GM12878 (cell line): ENCODE measurements around the gene PIK3C2B. TPM values are rescaled to one million over a fixed set of nuclear protein-coding genes. Genes with fewer than 3 reads are reported as not detected.
A peak's percentile ranks its signal among the peaks of the same experiment; 100 is the strongest.

Experiments
- ASH2L ChIP-seq: fragments of 300-600, 200-600 bp; sonication (generic); IDR thresholded peaks from 2 replicates; pipeline ENCODE4 v1.6.1; 2017; ENCODE audit warnings: low read depth, mild to moderate bottlenecking, borderline replicate concordance
- BACH1 ChIP-seq: fragments of 450-650 bp; IDR thresholded peaks from 2 replicates; pipeline ENCODE4 v1.6.1; 2017; ENCODE audit warnings: mild to moderate bottlenecking, borderline replicate concordance
- CEBPB ChIP-seq, 2 experiments: fragments of 150-350 bp in 1 of 2; IDR thresholded peaks; 2 replicates each; pipeline ENCODE4 v1.6.1; 2012 to 2014; ENCODE audit warnings: low read depth in 2 of 2, low read length in 2 of 2, borderline replicate concordance in 1 of 2, inconsistent platforms in 1 of 2
- E2F8 ChIP-seq: fragments of 450-650 bp; IDR thresholded peaks from 2 replicates; pipeline ENCODE4 v1.6.1; 2018; ENCODE audit warnings: mild to moderate bottlenecking, low read depth, moderate library complexity; ENCODE audit not compliant: partially characterized antibody
- FOXM1 ChIP-seq: IDR thresholded peaks from 2 replicates; pipeline ENCODE4 v1.6.1; 2012; ENCODE audit warnings: low read depth, mild to moderate bottlenecking, inconsistent platforms, low read length, moderate library complexity
- GABPA ChIP-seq: IDR thresholded peaks from 2 replicates; pipeline ENCODE4 v1.6.1; 2014; ENCODE audit warnings: antibody characterized with exemption, low read depth, mild to moderate bottlenecking, inconsistent platforms
- HDAC2 ChIP-seq: fragments of 200-600 bp; sonication (generic); IDR thresholded peaks from 2 replicates; pipeline ENCODE4 v1.6.1; 2017
- HDGF ChIP-seq: fragments of 450-650 bp; IDR thresholded peaks from 2 replicates; pipeline ENCODE4 v1.6.1; 2016; ENCODE audit warnings: antibody characterized with exemption
- JUND ChIP-seq: IDR thresholded peaks from 2 replicates; pipeline ENCODE4 v1.6.1; 2012; ENCODE audit warnings: low read depth, mild to moderate bottlenecking, low read length, improper control_type of control experiment, moderate library complexity
- KDM1A ChIP-seq: fragments of 200-600 bp; sonication (generic); IDR thresholded peaks from 2 replicates; pipeline ENCODE4 v1.6.1; 2016; ENCODE audit warnings: borderline replicate concordance
- MAX ChIP-seq: IDR thresholded peaks from 2 replicates; pipeline ENCODE4 v1.6.1; 2012; ENCODE audit warnings: low read depth, low read length, improper control_type of control experiment
- MEF2A ChIP-seq: IDR thresholded peaks from 2 replicates; pipeline ENCODE4 v1.6.1; 2011; ENCODE audit warnings: low read depth, mild to moderate bottlenecking, low read length, moderate library complexity; ENCODE audit not compliant: insufficient read depth
- MYB ChIP-seq: fragments of 150-350 bp; IDR thresholded peaks from 2 replicates; pipeline ENCODE4 v1.6.1; 2014; ENCODE audit warnings: mild to moderate bottlenecking, low read depth, low read length, borderline replicate concordance
- PKNOX1 ChIP-seq: fragments of 450-650 bp; IDR thresholded peaks from 2 replicates; pipeline ENCODE4 v1.6.1; 2016; ENCODE audit warnings: mild to moderate bottlenecking
- RCOR1 ChIP-seq: conservative IDR thresholded peaks from 2 replicates; pipeline ENCODE4 v1.6.1; 2012; ENCODE audit warnings: low read depth, low read length, improper control_type of control experiment
- RFX5 ChIP-seq: IDR thresholded peaks from 2 replicates; pipeline ENCODE4 v1.6.1; 2011; ENCODE audit warnings: low read depth, low read length, improper control_type of control experiment
- RUNX3 ChIP-seq: IDR thresholded peaks from 2 replicates; pipeline ENCODE4 v1.6.1; 2012; ENCODE audit warnings: low read length, inconsistent platforms
- SMARCA5 ChIP-seq: fragments of 450-650 bp; IDR thresholded peaks from 2 replicates; pipeline ENCODE4 v1.6.1; 2017; ENCODE audit warnings: mild to moderate bottlenecking
- SRF ChIP-seq, 2 experiments: IDR thresholded peaks; 2 replicates each; pipeline ENCODE4 v1.6.1; 2011; ENCODE audit warnings: low read depth in 2 of 2, low read length in 2 of 2, mild to moderate bottlenecking in 1 of 2, moderate library complexity in 1 of 2
- ZBTB11 ChIP-seq: fragments of 450-650 bp; formaldehyde crosslinking; IDR thresholded peaks from 2 replicates; pipeline ENCODE4 v1.5.0; 2022; ENCODE audit warnings: mild to moderate bottlenecking, missing genetic modification characterization
- polyA plus RNA-seq, 11 experiments: library from polyadenylated mRNA; depleted of rRNA in 4 of 11; unstranded in 6 of 11; stranded (reverse) in 5 of 11; fragments of >200 nt; fragmentation: Nextera tagmentation in 4 of 11; fragmentation: Illumina TruSeq in 1 of 11; extraction: Ambion mirVana in 4 of 11; extraction: Trizol in 1 of 11; gene quantifications; 1 replicate in 1 of 11; 2 replicates in 10 of 11; pipeline versions ENCODE4 v1.2.1 to v1.2.3, GENCODE V29; 2011 to 2016; ENCODE audit warnings: inconsistent platforms in 2 of 11, missing spikeins in 2 of 11, low read depth in 1 of 11
- total RNA-seq, 4 experiments: library from RNA; depleted of rRNA in 3 of 4; stranded (reverse); fragments of >200 nt in 3 of 4; fragmentation: Illumina TruSeq in 1 of 4; extraction: Trizol in 1 of 4; gene quantifications; 2 replicates each; pipeline versions ENCODE4 v1.2.1 to v1.2.3, GENCODE V29; 2013 to 2021

The PIK3C2B gene
- total and polyA plus RNA-seq, 10 of the 15 experiments (the other 5 are each of a cell fraction or from before 2014, with no cell fraction given), result 2.2 to 38.1 (median 11.4) TPM

- no peak for TF ChIP-seq ZBTB11 (CRISPR knock-in tag)
- TF ChIP-seq KDM1A, result no peak
- TF ChIP-seq HDGF, result no peak
- TF ChIP-seq BACH1, result peak; percentile 86; the same call in 1 of the 2 replicates
- no peak for TF ChIP-seq RFX5
- TF ChIP-seq MYB, result no peak
- TF ChIP-seq HDAC2, result no peak
- peak; percentile 92 for TF ChIP-seq RUNX3
- 0 out of 2 replicates have a peak, but pooled peaks have one; percentile 6 for TF ChIP-seq JUND
- TF ChIP-seq SMARCA5, result no peak
- TF ChIP-seq CEBPB (IDR thresholded peaks at IDR 0.05; ENCODE audit: borderline replicate concordance in 1 of 2, low read depth in 2 of 2, low read length in 2 of 2), result peak in 1 of 2 experiments; percentile 31; a peak in 1 of 4 replicates
- no peak for TF ChIP-seq ASH2L
- TF ChIP-seq RCOR1, result no peak
- TF ChIP-seq SRF (IDR thresholded peaks at IDR 0.05; ENCODE audit: low read depth in 2 of 2, low read length in 2 of 2), result no peak
- TF ChIP-seq GABPA, result no peak
- TF ChIP-seq E2F8, result no peak
- TF ChIP-seq MEF2A, result 0 out of 2 replicates have a peak, but pooled peaks have one; percentile 64
- TF ChIP-seq MAX, result no peak
- peak; percentile 88 for TF ChIP-seq PKNOX1
- TF ChIP-seq FOXM1, result peak; percentile 87; the same call in 1 of the 2 replicates
Measured at GRCh38 chr1:204530932-204531331, 36.3 kb upstream of the PIK3C2B start (continued).
